OCI-LY1 (cell line): Measurements from ENCODE around the gene CRADD.

Experiments used
- CTCF ChIP-seq: fragments of 200-600 bp; sonication (generic), shearing (Covaris generic); IDR thresholded peaks from 2 replicates; pipeline ENCODE4 v1.5.1; 2017; ENCODE audit warnings: mild to moderate bottlenecking, antibody characterized with exemption, low read length, moderate library complexity, mixed read lengths
- EZH2 ChIP-seq: fragments of 200-600 bp; sonication (generic), shearing (Covaris generic); IDR thresholded peaks from 2 replicates; pipeline ENCODE4 v1.8.0; 2017; ENCODE audit warnings: borderline replicate concordance, mixed run types, mild to moderate bottlenecking, antibody characterized with exemption, low read length, moderate library complexity, mixed read lengths

GRCh38 chr12:93778766-93779165 lies 101.6 kb downstream of the CRADD start:
- TF ChIP-seq CTCF, result no peak
- TF ChIP-seq EZH2, result no peak
